Chondrocyte (in vitro differentiated cells): ENCODE measurements around the gene GCNT1. TPM values are rescaled to one million over a fixed set of nuclear protein-coding genes. Genes with fewer than 3 reads are reported as not detected.
A peak's percentile ranks its signal among the peaks of the same experiment; 100 is the strongest.
"Not testable (repeated sequence)": the region's sequence is repeated elsewhere in the genome, so short reads cannot be mapped to it uniquely, and the experiment has no call there.

Source experiments
- DNase-seq: peaks from one replicate; pipeline ENCODE4 v3.0.0; 2021; ENCODE audit warnings: mixed read lengths, low spot score
- H3K27ac Mint-ChIP-seq: one replicate; pipeline ENCODE4 v1.8.0; 2021; ENCODE audit warnings: mild to moderate bottlenecking, moderate library complexity, mixed read lengths; ENCODE audit not compliant: unreplicated experiment
- H3K27me3 Mint-ChIP-seq: 2 replicates; pipeline ENCODE4 v1.8.0; 2021; ENCODE audit warnings: low read depth, mixed read lengths
- H3K36me3 Mint-ChIP-seq: 2 replicates; pipeline ENCODE4 v1.8.0; 2021; ENCODE audit warnings: low read depth, mixed read lengths
- H3K4me1 Mint-ChIP-seq: 2 replicates; pipeline ENCODE4 v1.8.0; 2021; ENCODE audit warnings: low read depth, mild to moderate bottlenecking, mixed read lengths
- H3K4me3 Mint-ChIP-seq: one replicate; pipeline ENCODE4 v1.8.0; 2021; ENCODE audit warnings: mild to moderate bottlenecking, moderate library complexity, mixed read lengths; ENCODE audit not compliant: unreplicated experiment
- H3K9me3 Mint-ChIP-seq: 2 replicates; pipeline ENCODE4 v1.8.0; 2021; ENCODE audit warnings: low read depth, mixed read lengths
- CTCF ChIP-seq: fragments of 200-600 bp; sonication (generic); IDR thresholded peaks from 2 replicates; pipeline ENCODE4 v1.5.0; 2021; ENCODE audit warnings: antibody characterized with exemption, mild to moderate bottlenecking, moderate library complexity
- total RNA-seq: library from RNA; stranded (reverse); gene quantifications from 3 replicates; pipeline ENCODE4 v1.2.1, GENCODE V29; 2021

GCNT1 gene
- total RNA-seq, 1 donor from 2014 or later: 11.0 TPM

GRCh38 chr9:76519075-76519835, 60.3 kb downstream of the GCNT1 start:
- Mint-ChIP-seq H3K9me3 (peaks cover 1% of the 10 kb centered on the region), H3K4me1 (peaks cover 30% of the 10 kb centered on the region), H3K4me3 (peak overlapping the region; percentile 37), H3K27me3 (no peaks in the 10 kb centered on the region), H3K27ac (peak overlapping the region; percentile 86), H3K36me3 (peaks cover 3% of the 10 kb centered on the region)
- no peak for DNase-seq
- no peak for TF ChIP-seq CTCF

- no peak for DNase-seq
- H3K36me3 Mint-ChIP-seq: peaks cover 3% of the 10 kb centered on the region
- no peaks in the 10 kb centered on the region for H3K27me3 Mint-ChIP-seq
- H3K27ac Mint-ChIP-seq: no peak overlapping the region
- H3K4me1 Mint-ChIP-seq: peaks cover 41% of the 10 kb centered on the region
- H3K4me3 Mint-ChIP-seq: no peak overlapping the region
- no peaks in the 10 kb centered on the region for H3K9me3 Mint-ChIP-seq
- no peak for TF ChIP-seq CTCF
These were observed 62.3 kb downstream of the GCNT1 start for GRCh38 chr9:76521244-76521681.

- Mint-ChIP-seq H3K9me3 (no peaks in the 10 kb centered on the region), H3K36me3 (peaks cover 2% of the 10 kb centered on the region)
These were observed 62.9 kb downstream of the GCNT1 start for GRCh38 chr9:76521906-76522305.

GRCh38 chr9:76523617-76524200, 64.7 kb downstream of the GCNT1 start:
- H3K4me1 Mint-ChIP-seq: peaks cover 39% of the 10 kb centered on the region
- H3K27me3 Mint-ChIP-seq, H3K9me3 Mint-ChIP-seq, DNase-seq, H3K27ac Mint-ChIP-seq, H3K4me3 Mint-ChIP-seq, H3K36me3 Mint-ChIP-seq: not testable (repeated sequence)

More at GRCh38 chr9:76521906-76522305, 62.9 kb downstream of the GCNT1 start:
- no peak for DNase-seq
- Mint-ChIP-seq H3K4me3 (no peak overlapping the region), H3K27ac (no peak overlapping the region), H3K27me3 (no peaks in the 10 kb centered on the region), H3K4me1 (peaks cover 39% of the 10 kb centered on the region)
- no peak for TF ChIP-seq CTCF

GRCh38 chr9:76525196-76525595, 66.2 kb downstream of the GCNT1 start:
- TF ChIP-seq CTCF: no peak
- no peaks in the 10 kb centered on the region for H3K27me3 Mint-ChIP-seq
- no peak for DNase-seq
- H3K4me1 Mint-ChIP-seq: peaks cover 28% of the 10 kb centered on the region
- H3K27ac Mint-ChIP-seq: no peak overlapping the region
- no peak overlapping the region for H3K4me3 Mint-ChIP-seq
- H3K36me3 Mint-ChIP-seq: peaks cover 2% of the 10 kb centered on the region
- H3K9me3 Mint-ChIP-seq: no peaks in the 10 kb centered on the region
